ENCODE data around the gene CENPA. TPM values are rescaled to one million over a fixed set of nuclear protein-coding genes. Genes with fewer than 3 reads are reported as not detected.

CENPA gene
- total and polyA plus RNA-seq, 7 donors, result 0.12 to 0.23 TPM; not detected in 5

GRCh38 chr2:26768759-26769088 is 17.1 kb upstream of the CENPA start:
- Histone ChIP-seq H3K27ac (peak overlapping the region; percentile 71), H3K4me3 (no peak overlapping the region), H3K27me3 (ENCODE audit: insufficient read depth in 3 of 3, low read length in 2 of 3) (no peaks in the 10 kb centered on the region), H3K4me1 (peaks cover 64% of the 10 kb centered on the region), H3K9me3 (no peaks in the 10 kb centered on the region), H3K36me3 (ENCODE audit: insufficient read depth in 1 of 2, low read depth in 1 of 2) (no peaks in the 10 kb centered on the region)
- no peak for TF ChIP-seq CTCF (IDR thresholded peaks at IDR 0.05)
- intact Hi-C loops (cut with DNase I), result no loop called here
- no peak for DNase-seq
- WGBS, 3 donors, result 97 to 98% (median 98%) methylated on average over 3 of the region's 3 CpGs
- no peak for ATAC-seq

GRCh38 chr2:26769089-26769761 is 16.6 kb upstream of the CENPA start:
- Histone ChIP-seq H3K27me3 (ENCODE audit: insufficient read depth in 3 of 3, low read length in 2 of 3) (no peaks in the 10 kb centered on the region), H3K9me3 (no peaks in the 10 kb centered on the region), H3K4me1 (peaks cover 62% of the 10 kb centered on the region), H3K36me3 (ENCODE audit: insufficient read depth in 1 of 2, low read depth in 1 of 2) (no peaks in the 10 kb centered on the region), H3K27ac (peak overlapping the region; percentile 71), H3K4me3 (no peak overlapping the region)
- ATAC-seq, result peak; percentile 10 to 33 (median 16)
- intact Hi-C loops (cut with DNase I), result no loop called here
- TF ChIP-seq CTCF (IDR thresholded peaks at IDR 0.05), result no peak
- DNase-seq, result peak; percentile 82 to 88
- WGBS, 3 donors, result 54 to 64% (median 55%) methylated on average over 14 of the region's 14 CpGs

GRCh38 chr2:26770986-26771586 is 14.8 kb upstream of the CENPA start:
- peak; percentile 26 for TF ChIP-seq CTCF (IDR thresholded peaks at IDR 0.05)
- no peak overlapping the region for H3K4me3 ChIP-seq
- DNase-seq (peak; percentile 85 to 92), ATAC-seq (peak in 3 of 4 donors; percentile 55 to 65 (median 59))
- H3K27ac ChIP-seq, result peak overlapping the region; percentile 89
- peaks cover 51% of the 10 kb centered on the region for H3K4me1 ChIP-seq
- intact Hi-C loops (cut with DNase I), result no loop called here
- peaks cover 7 to 10% of the 10 kb centered on the region in 2 donors for H3K36me3 ChIP-seq (ENCODE audit: insufficient read depth in 1 of 2, low read depth in 1 of 2)
- no peaks in the 10 kb centered on the region for H3K9me3 ChIP-seq
- 52 to 64% (median 54%) methylated on average over 6 of the region's 6 CpGs for WGBS, 3 donors
- no peaks in the 10 kb centered on the region for H3K27me3 ChIP-seq (ENCODE audit: insufficient read depth in 3 of 3, low read length in 2 of 3)

- H3K27ac ChIP-seq, result peak overlapping the region; percentile 89
- intact Hi-C loops (cut with DNase I), result no loop called here
These were observed 13.5 kb upstream of the CENPA start for GRCh38 chr2:26772064-26773001.

More at GRCh38 chr2:26772064-26773001, 13.5 kb upstream of the CENPA start:
- no peaks in the 10 kb centered on the region for H3K9me3 ChIP-seq
- DNase-seq (peak; percentile 95 to 98), ATAC-seq (peak; percentile 83 to 92 (median 89))
- WGBS, 3 donors, result 24 to 28% (median 26%) methylated on average over 13 of the region's 13 CpGs
- no peak for TF ChIP-seq CTCF (IDR thresholded peaks at IDR 0.05)
- H3K4me1 ChIP-seq, result peaks cover 50% of the 10 kb centered on the region
- no peaks in the 10 kb centered on the region for H3K27me3 ChIP-seq (ENCODE audit: insufficient read depth in 3 of 3, low read length in 2 of 3)
- no peak overlapping the region for H3K4me3 ChIP-seq
- H3K36me3 ChIP-seq (ENCODE audit: insufficient read depth in 1 of 2, low read depth in 1 of 2), result peaks cover 7 to 22% of the 10 kb centered on the region in 2 donors

All from psoas muscle (tissue), 8 donors.